Right lobe of liver (tissue), 4 donors: Measurements from ENCODE around the gene CEP20.

ENCODE experiments used
- POLR2A ChIP-seq: fragments of 450-650 bp; IDR thresholded peaks from one replicate; pipeline ENCODE4 v1.6.1; 2017; ENCODE audit warnings: antibody characterized with exemption, mild to moderate bottlenecking
- TF ChIP-seq, protein P1 (sequence below), 4 donors: fragments of 200-600 bp in 3 of 4; fragments of 450-650 bp in 1 of 4; IDR thresholded peaks; one replicate each; pipeline versions ENCODE4 v1.5.1 to v1.8.0; 2016 to 2022; ENCODE audit warnings: antibody characterized with exemption in 4 of 4, mild to moderate bottlenecking in 2 of 4
- donor health status: DM: no; HTN: no; CAD: no.
- donor health status: DM: no; HTN: no; CAD: no.
- donor health status: DM: no; HTN: yes; CAD: no.

DNA sequence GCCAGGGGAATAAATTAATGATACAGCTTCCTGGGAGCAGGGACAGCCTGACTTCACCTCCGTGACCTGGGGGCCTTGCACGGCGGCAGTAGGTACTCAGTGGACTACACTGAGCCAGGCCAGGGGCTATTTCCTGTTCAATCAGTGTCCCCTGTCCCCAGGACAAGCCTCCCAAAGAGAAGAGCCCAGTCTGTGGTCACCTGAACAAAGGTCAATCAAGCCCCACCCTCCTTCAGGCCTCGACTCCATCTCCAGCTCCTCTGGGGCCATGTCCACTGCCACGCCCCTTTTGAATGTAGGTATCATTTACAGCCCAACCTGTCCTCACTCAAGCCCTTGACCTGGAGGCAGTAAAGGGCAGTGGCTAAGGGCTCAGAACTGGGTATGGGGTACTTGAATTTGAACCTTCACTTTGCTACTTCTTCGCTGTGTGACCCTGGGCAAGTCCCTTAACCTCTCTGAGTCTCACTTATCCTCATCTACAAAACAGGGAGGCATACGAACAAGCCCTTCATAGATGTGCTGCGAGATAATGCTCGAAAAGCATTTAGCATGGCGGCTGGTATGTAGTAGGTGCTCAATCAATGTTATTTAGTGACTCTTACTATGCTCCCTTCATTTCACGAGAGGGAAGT lies 60.6 kb downstream of the CEP20 start:
- TF ChIP-seq, protein P1, sequence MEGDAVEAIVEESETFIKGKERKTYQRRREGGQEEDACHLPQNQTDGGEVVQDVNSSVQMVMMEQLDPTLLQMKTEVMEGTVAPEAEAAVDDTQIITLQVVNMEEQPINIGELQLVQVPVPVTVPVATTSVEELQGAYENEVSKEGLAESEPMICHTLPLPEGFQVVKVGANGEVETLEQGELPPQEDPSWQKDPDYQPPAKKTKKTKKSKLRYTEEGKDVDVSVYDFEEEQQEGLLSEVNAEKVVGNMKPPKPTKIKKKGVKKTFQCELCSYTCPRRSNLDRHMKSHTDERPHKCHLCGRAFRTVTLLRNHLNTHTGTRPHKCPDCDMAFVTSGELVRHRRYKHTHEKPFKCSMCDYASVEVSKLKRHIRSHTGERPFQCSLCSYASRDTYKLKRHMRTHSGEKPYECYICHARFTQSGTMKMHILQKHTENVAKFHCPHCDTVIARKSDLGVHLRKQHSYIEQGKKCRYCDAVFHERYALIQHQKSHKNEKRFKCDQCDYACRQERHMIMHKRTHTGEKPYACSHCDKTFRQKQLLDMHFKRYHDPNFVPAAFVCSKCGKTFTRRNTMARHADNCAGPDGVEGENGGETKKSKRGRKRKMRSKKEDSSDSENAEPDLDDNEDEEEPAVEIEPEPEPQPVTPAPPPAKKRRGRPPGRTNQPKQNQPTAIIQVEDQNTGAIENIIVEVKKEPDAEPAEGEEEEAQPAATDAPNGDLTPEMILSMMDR (IDR thresholded peaks at IDR 0.05), result no peak
- no peak for TF ChIP-seq POLR2A
